GM10266 (cell line): ENCODE results near the gene FAM163B.

Experiments used
- DNase-seq: peaks from one replicate; pipeline ENCODE4 v3.0.0; 2012; ENCODE audit errors: extremely low spot score
- TF ChIP-seq, protein P1 (sequence below): IDR thresholded peaks from 2 replicates; pipeline ENCODE4 v1.5.1; 2012; ENCODE audit warnings: mild to moderate bottlenecking, low read depth; ENCODE audit not compliant: control insufficient read depth, insufficient read depth; ENCODE audit errors: missing control alignments

Gene FAM163B

GRCh38 chr9:133580419-133580738 lies 28.8 kb downstream of the FAM163B start:
- no peak for DNase-seq
- TF ChIP-seq, protein P1, sequence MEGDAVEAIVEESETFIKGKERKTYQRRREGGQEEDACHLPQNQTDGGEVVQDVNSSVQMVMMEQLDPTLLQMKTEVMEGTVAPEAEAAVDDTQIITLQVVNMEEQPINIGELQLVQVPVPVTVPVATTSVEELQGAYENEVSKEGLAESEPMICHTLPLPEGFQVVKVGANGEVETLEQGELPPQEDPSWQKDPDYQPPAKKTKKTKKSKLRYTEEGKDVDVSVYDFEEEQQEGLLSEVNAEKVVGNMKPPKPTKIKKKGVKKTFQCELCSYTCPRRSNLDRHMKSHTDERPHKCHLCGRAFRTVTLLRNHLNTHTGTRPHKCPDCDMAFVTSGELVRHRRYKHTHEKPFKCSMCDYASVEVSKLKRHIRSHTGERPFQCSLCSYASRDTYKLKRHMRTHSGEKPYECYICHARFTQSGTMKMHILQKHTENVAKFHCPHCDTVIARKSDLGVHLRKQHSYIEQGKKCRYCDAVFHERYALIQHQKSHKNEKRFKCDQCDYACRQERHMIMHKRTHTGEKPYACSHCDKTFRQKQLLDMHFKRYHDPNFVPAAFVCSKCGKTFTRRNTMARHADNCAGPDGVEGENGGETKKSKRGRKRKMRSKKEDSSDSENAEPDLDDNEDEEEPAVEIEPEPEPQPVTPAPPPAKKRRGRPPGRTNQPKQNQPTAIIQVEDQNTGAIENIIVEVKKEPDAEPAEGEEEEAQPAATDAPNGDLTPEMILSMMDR: no peak

GRCh38 chr9:133579601-133580418 lies 29.4 kb downstream of the FAM163B start:
- TF ChIP-seq, protein P1: no peak
- no peak for DNase-seq

GRCh38 chr9:133578524-133579441 lies 30.4 kb downstream of the FAM163B start:
- TF ChIP-seq, protein P1: no peak
- no peak for DNase-seq

- DNase-seq: no peak
- TF ChIP-seq, protein P1: no peak
Measured at GRCh38 chr9:133577737-133578112, 31.5 kb downstream of the FAM163B start.

DNA sequence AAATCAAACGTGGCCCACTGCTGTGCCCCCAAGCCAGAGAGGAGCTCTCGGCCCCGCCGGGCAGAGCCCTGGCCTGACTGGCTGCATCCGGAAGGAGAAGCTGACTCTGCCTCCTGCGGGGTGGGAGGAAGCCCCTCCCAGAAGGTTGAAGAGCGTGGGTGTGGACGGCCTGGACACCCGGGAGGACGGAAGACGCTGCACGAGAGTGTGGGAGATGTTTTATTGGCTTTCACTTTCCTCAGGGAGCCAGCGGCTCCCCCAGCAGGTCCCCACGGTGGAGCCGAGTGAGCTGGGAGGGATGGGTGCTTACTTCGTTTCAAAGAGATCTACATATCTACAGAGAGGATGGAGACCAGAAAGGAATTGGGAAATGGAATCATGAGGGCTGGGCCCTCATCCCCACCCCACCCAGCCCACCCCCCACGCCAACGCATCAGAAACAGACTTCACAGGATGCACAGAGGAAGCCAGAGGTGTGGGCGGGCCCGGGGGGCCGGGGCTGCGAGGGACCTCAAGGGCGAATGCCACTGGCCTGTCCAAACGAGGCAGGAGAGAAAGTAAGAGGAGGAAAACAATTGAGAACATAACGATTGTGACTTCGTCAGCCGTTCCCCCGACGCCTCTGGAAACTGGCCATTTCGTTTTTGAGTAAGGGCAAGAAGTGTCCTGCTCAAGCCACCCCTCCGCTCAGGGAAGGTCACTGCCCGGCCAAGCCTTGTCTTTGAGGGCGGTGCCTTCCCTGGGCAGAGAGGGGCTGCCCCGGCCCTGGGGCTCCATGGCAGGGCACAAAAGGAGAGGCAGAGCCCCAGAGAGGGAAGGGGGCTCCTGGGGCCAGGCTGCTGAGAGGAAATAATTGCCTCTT lies 32.1 kb downstream of the FAM163B start:
- DNase-seq: no peak
- TF ChIP-seq, protein P1: no peak

DNA sequence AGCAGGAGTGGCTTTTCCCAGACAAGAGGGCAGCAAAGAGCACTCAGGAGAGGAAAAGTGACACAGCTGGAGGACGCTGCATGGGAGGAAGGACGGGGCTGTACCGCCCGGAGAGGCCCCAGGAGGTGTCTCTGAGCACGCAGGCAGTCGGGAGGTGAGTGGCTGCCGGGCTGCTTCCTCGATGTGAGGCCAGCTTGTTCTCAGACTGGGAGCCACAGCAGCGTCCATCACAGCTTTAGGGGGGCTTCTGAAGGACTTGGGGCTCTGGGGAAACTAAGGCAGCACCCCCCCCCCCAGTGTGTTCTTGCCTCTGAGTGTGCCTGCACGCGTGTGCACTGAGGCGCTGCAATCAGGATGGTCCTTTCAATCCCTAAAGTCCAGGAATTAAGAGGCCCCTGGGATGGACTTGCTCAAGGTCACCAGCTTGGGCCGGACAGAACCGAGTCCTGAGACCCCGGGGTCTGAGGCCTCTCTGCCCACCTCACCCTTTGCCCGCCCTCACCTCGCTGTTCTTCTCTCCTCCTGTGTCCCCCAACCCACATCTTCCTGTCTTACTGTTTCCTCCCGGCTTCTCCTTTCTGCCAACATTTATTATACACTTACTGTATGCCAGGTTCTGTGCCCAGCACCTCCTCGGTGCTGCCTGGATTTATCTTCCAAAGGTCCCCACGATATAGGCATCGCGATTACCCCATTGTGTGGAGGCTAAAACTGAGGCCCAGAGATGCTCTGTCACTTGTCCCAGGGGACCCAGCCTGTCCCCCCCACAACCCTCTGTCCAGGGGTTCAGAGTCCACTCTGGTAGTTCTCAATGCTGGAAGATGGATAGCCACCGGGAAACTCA lies 32.9 kb downstream of the FAM163B start:
- TF ChIP-seq, protein P1: no peak

More for the DNA sequence above, 32.9 kb downstream of the FAM163B start:
- DNase-seq: no peak
